ENCODE measurements around the gene STOML1.
A peak's percentile ranks its signal among the peaks of the same experiment; 100 is the strongest.

Gene STOML1, protein sequence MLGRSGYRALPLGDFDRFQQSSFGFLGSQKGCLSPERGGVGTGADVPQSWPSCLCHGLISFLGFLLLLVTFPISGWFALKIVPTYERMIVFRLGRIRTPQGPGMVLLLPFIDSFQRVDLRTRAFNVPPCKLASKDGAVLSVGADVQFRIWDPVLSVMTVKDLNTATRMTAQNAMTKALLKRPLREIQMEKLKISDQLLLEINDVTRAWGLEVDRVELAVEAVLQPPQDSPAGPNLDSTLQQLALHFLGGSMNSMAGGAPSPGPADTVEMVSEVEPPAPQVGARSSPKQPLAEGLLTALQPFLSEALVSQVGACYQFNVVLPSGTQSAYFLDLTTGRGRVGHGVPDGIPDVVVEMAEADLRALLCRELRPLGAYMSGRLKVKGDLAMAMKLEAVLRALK

DNA sequence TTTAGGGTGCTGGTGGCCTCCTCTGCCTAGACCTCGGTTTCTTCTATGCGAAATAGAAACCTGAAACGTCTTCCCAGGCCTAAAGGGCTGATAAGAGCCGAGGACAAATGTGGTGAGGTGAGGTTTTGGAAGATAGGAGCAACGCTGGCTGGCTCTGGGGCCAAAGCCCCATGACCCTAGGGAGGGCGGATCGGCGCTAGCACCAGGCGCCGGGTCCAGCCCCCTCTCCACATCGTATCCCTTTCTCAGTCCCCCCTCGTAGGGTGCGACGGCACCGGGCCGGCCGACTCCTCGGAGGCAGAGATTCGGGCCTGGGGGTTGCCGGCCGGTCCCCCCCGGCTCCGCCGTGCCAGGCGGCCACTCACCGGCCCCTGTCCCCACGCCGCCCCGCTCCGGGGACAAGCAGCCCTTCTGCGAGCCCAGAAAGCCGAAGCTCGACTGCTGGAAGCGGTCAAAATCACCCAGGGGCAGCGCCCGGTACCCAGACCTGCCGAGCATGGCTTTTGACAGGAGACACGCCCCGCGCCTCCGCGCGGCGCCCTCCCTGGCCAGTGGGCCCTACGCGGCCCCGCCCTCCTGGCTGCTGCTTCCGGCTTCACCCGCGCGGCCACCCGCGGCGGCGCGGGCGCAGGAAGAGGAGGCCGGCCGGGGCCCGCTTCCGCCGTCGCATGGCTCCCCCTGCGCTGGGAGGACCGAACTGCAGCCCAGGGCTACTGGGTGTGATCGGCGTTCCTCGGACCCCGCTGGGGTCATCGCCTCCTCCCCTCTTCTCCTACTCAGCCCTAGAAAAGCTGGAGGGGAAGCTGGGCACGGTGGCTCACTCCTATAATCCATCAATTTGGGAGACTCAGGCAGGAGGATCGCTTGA lies at the start of gene STOML1:
Gene STOML1, minus strand, starts transcription at position 570 of the 868 bp plus-strand sequence. Its CDS starts 72 bp downstream, at position 498.
- DNase-seq (ENCODE audit: low spot score): peak; percentile 96

DNA sequence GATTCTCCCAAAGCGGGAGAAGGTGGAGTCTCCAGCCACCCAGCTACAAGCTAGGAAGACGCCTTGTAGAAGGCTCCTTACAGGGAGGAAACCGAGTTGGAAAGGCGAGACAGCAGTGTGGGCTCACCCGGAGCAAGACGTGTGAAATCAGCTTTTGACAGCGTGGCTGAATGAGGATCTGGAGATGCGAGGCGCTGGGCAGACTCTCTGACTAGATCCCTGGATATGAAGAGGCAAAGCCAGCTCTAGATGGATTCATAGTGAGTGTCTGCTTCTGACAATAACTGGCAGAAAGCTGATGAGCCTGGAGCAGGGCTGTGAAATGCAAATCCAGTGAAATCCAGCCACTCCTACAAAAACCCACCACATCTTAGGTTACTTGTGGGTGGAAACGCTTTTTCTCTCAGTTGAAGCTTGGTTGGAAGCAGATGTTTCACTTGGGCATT lies 49.2 kb upstream of the STOML1 start:
- no peak for DNase-seq (ENCODE audit: low spot score)

DNA sequence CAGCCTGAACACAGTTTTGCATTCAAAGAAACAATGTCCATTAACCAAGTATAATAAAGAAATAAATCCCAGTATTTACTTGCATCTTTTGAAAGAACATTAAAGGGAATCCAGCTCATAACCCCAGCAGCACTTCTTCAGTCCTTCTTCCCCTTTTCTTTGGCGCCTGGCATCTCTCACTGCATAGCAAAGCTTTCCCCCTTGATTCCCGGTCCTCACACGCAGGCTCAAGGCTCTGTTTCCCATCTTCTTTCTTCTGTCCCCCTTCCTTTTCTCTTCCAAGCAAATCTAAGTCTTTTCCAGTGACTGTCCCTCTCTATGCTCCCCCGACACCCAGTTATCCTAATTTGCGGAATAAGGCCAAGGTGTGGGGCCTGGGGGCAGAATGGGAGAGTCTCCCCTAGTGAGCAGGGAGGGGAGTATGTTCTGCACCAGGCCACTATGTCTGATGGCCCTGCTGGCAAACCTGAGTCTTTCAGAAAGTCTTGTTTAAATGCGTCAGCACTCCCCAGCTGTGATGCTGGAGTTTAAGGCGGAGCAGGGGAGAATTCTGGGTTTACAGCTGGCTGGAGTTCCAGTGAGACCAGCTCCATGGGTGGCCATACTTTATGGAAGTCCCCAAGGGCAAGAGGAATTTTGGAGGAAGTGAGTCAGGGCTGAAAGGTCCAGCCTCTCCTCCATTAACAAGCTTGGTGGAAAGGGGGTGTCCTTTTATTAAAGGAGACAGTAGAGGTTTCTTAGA lies 48.2 kb upstream of the STOML1 start:
- no peak for DNase-seq (ENCODE audit: low spot score)

DNA sequence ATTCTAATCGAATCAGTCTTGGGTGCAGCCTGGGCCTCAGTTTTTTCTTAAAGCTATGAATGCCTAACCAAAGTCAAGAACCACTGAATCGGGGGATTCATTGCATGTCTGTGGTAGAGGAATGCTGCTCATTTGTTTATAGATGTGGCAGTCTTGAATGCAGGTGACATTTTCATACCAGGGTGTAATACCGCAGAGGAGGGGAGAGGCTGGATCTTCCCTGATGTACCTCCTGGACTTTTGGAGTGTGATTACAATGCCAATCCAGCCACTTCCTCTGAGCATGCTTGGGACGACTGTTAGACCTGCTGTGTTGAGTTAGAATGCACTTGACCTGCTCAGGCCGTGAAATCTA lies 47.5 kb upstream of the STOML1 start:
- no peak for DNase-seq (ENCODE audit: low spot score)

DNA sequence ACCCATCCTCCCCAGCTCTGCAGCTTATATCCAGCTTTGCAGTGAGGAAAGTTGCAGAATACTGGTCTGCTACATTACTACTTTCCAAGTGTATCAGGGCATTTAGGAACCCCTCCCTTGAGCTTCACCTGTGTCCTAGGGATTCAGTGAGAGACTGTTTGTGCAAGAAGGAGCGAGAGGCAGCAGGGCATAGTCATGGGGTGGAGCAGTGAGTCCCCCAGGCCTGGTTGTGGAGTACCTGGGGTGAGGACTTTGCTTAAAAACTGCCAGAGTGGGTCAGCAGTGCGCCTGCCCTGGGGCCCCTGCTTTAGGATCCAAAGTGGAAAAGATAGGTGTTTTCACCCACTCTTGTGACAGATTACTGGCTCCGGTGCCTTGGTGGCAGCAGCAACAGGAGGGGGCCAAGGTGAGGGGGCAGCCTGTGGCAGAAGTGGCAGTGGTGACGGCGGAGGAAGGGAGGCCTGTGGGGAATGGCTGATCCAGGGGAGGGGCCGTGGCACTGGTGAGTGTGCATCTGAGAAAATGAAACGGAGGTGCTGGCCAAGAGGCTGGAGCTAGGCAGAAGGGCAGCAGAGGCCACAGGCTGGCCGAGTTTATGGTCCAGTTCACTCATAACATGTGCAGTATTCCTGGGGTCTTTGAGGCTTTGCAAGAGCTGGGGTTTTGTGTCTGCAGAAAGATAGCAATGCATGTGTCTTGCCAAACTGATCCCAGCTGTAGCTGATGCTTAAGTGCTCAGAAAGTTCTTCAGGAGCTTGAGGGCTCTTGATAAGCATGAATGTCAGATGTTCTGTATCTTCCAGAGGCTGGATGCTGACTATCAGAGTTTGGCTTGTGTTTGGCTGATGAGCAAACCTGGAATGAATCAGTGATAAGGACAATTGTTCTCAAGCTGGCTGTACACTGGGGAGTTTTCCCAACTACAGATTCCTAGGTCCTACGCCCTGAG lies 46.9 kb upstream of the STOML1 start:
- no peak for DNase-seq (ENCODE audit: low spot score)

DNA sequence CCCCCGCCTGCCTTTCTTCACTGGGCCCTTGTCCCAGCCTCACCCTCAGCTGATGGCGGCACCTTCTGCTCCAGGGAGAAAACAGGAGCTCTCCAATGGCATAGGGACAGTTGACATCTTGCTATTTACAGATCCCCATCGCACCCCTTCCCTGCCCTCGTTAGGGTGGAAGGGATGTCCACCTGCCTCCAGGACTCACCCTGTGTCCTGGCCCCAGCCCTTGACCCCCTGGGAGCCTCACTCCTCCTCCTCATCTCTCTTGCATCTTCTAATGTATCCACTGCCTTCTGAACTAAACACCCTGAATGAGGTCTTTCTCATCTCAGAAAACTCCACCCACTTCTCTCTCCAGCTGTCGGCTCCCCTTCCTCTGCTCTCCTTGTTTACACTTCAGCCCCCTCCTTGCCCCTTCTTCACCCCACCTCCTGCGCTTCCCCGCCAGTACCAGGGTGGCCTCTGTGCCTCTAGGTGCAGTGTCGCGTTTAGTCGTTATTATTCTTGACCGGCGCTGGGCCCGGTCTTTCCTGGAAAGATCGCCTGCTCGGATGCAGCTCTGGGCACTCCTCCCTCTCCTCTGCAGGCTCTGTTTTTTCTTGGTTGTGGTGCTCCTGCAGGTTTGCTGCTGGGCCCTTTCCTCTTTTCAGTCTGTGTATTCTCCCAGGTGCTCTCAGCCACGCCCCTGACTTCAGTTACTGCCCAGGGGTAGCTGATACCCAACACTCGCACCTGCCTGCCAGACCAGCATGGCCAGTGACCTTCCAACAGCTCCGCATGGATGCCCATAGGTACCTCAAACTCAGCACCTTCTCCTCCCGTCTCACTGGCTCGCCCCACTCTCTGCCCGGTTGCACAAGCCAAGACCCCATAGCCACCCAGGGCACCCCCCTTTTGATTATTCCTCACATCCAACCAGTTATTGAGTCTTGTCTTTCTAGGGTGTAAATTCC lies 45.3 kb upstream of the STOML1 start:
- peak; percentile 56 for DNase-seq (ENCODE audit: low spot score)

DNA sequence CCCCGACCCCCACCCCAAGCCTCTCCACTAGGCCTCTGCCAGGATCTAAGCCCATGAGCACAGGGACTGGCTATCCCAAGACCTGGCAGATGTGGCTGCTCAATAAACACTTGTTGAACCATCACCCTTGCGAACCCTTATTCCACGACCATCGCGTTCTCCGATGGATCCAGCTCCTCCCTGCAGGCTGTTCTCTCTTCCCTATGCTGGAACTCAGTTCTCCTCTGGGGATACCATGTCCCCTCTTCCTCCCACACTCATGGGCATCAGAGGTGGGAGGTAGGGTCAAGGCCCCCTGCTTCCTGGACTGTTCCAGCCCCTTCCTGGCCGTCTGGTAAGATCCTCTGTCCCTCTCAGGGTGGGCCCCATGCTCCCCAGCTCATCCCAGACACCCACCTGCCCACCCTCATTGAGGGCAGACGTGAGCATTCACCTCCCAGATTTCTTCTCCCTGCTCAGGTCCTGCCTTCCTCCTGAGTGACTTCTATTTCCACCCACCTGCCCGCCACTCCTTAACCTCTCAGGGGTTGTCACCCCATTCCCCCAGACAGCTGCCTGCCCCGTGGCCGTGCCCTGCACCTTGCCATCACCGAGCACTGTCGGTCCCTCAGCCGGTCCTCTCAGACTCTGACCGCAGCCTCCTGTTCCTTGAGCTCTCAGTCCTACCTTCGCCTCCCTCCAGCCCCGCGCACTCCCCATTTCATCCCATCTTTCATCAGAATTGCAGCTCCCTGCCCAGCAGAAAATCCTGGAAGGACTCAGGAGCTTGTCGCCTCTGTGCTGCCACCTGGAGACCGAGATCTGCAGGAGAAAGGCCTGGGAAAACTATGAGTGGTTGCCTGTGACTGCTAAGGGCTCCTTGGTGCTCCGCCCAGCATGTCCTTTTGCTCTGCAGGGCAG lies 44.4 kb upstream of the STOML1 start:
- no peak for DNase-seq (ENCODE audit: low spot score)

DNA sequence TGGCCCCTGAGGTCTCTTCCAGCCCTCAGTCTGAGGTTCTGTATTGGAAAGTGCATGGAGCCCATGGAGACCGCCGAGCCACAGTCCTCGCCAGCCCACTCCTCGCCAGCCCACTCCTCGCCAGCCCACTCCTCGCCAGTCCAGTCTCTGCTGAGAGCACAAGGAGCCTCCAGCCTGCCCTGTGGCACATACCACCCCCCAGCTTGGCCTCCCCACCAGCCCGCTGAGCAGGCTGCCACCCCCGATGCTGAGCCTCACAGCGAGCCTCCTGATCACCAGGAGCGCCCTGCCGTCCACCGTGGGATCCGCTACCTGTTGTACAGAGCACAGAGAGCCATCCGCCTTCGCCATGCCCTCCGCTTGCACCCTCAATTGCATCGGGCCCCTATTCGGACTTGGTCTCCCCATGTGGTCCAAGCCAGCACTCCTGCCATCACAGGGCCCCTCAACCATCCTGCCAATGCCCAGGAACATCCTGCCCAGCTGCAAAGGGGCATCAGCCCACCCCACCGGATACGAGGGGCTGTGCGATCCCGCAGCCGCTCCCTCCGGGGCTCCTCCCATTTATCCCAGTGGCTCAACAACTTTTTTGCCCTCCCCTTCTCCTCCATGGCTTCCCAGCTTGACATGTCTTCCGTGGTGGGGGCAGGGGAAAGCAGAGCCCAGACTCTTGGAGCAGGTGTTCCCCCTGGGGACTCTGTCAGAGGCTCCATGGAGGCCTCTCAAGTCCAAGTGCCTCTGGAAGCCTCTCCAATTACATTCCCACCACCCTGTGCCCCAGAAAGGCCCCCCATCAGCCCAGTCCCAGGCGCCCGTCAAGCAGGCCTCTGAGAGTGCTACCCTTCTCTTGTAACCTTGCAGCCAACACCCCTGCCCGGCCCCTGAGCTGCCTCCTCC lies 43.3 kb upstream of the STOML1 start:
- DNase-seq (ENCODE audit: low spot score): no peak

DNA sequence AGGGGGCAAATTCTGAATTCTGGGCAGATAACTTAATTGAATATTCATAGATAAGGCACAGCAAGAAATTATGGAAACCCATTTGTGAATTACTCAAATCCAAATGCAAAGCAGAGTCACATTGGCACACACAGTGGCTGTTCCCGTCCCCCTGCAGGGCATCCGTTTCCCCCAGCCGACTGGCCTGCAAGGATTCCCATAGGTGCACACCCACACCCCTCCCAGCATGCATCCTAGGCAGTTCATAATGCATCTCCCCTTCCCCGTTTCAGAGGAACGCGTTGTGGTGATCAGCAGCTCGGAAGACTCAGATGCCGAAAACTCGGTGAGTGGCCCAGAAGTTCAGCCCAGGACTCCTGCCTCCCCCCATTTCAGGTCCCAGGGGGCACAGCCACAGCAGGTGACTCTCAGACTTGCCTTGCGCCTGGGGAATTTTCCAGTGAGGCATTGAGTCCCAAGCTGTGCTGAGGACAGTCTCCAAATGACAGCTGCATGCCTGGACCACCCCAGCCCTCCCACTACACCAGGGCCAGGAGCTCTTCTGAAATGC lies 42.2 kb upstream of the STOML1 start:
- DNase-seq (ENCODE audit: low spot score): no peak

DNA sequence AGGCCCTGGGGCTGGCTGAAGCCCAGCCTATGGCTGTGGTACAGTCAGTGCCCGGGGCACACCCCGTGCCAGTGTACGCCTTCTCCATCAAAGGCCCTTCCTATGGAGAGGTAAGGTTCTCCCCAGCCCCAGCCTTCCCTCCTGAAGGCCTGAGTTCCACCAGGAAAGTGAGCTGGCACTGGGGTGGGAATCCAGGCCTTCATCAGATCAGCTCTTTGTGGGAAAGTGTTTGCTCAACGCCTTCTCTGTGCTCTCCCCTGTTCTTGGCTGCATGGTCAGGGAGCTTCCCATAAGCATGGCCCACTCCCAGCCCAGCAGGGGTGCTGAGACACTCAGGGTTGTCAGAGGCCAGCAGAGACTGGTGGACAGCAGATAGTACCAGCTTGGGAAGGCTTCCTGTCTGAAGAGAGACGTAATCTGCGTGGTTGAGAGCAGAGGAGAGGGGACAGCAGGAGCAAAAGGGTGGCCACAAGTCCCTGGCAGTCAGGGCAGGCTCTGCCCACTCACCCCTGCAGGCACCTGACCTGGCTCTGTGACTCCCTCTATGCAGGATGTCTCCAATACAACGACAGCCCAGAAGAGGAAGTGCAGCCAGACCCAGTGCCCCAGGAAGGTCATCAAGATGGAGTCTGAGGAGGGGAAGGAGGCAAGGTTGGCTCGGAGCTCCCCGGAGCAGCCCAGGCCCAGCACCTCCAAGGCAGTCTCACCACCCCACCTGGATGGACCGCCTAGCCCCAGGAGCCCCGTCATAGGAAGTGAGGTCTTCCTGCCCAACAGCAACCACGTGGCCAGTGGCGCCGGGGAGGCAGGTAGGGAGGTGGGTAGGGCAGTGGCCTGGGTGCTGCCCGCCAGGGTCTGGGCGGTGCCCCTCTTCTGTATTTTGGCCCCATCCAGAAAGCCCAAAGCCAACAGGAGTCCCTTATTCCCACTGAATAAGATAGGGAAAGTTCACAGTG lies 40.8 kb upstream of the STOML1 start:
- no peak for DNase-seq (ENCODE audit: low spot score)

DNA sequence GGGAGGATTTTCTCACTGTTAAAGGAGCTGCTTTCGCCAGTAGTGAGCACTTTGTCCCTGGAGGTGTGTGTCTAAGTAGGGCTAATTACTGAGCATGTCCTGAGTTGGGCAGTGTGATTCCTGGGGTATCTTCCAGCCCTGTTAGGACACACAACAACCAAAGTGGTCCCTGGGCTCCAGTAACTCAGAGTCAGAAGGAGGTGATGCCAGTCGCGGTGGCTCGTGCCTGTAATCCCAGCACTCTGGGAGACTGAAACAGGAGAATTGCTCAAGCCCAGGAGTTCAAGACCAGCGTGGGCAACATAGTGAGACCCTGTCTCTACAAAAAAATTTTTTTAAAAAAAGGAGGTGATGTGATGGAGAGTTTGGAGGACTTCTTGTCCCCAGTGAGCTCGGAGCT lies 40.0 kb upstream of the STOML1 start:
- DNase-seq (ENCODE audit: low spot score): no peak

DNA sequence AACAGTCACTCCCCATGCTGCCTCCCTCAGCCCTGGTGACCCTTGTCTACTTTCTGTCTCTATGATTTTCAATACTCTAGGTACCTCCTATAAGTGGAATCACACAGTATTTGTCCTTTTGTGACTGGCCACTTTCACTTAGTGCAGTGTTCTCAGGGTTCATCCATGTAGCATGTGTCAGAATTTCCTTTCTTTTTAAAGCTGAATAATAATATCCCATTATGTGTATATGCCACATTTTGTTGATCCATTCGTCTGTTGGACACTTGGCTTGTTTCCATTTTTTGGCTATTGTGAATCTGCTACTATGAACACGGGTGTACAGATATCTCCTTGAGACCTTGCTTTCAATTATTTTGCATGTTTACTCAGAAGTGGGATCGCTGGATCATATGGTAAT lies 36.6 kb upstream of the STOML1 start:
- no peak for DNase-seq (ENCODE audit: low spot score)

DNA sequence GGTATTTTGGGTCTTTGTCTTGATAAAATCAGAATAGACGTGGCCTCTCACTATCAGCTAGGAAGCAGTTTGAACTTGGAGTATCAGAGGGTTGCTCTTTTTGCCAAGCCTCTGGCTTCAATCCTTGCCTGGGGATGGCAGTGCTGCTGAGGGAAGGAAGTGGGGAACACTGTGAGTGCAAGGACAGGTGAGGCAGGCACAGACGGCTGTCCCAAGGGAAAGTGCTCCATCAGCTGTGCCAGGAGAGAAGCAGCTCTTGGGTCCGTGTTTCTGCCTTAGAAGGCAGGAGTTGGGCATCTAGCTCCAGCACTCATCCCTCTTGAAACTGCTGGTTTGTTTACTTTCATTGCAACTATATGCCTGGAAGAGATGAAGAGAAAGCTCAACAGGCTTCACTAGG lies 35.6 kb upstream of the STOML1 start:
- no peak for DNase-seq (ENCODE audit: low spot score)

DNA sequence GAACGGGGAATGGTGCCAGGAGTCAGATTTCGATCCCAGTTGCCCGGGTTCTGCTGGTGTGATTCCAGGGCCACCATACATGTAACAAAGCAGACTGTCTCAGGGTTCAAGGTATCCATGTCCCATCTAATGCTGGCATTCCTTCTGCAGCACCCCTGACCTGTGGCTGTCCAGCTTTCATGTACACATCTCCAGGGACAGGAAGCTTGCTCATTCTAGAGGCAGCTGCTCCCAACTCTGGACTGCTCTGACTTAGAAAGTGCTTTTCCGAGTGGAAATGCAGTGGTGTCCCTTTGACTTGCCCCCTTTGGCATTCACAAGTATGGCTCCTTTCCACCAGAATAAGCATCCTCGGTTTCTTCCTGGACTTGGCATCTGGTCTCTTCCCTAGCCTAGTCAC lies 33.3 kb upstream of the STOML1 start:
- DNase-seq (ENCODE audit: low spot score): no peak

DNA sequence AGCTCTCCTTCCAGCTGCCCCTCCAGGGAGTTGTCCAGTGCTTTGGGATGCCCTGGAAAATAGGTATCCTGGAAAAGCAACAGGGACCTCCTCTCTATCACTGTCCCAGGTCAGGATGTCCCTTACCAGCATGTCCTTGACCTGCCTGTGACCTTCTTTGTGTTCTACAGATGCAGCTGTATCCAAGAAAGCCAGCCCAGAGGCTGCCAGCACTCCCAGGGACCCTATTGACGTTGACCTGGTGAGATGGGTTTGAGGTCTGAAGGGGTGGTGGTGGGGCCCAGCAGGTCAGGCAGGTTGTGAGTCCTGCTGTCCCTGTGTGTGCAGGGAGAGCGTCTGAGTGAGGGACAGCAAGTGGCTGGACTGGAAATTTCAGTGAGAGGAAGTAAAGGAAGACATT lies 32.6 kb upstream of the STOML1 start:
- DNase-seq (ENCODE audit: low spot score): no peak

DNA sequence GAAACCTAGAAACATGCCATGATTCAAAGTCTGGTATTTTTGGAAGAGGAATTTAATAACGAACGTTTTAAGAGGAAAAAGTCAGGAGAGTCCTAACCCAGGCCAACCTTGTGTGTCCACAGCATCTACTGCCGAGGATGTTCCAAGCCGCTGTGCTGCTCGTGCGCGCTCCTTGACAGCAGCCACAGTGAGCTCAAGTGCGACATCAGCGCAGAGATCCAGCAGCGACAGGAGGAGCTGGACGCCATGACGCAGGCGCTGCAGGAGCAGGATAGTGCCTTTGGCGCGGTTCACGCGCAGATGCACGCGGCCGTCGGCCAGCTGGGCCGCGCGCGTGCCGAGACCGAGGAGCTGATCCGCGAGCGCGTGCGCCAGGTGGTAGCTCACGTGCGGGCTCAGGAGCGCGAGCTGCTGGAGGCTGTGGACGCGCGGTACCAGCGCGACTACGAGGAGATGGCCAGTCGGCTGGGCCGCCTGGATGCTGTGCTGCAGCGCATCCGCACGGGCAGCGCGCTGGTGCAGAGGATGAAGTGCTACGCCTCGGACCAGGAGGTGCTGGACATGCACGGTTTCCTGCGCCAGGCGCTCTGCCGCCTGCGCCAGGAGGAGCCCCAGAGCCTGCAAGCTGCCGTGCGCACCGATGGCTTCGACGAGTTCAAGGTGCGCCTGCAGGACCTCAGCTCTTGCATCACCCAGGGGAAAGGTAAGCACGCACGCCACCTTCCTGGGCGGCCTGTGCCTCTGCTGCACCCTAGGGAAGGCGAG lies 30.8 kb upstream of the STOML1 start:
- DNase-seq (ENCODE audit: low spot score): no peak
